Measurements from ENCODE around the gene CTNNBIP1.

Gene CTNNBIP1

DNA sequence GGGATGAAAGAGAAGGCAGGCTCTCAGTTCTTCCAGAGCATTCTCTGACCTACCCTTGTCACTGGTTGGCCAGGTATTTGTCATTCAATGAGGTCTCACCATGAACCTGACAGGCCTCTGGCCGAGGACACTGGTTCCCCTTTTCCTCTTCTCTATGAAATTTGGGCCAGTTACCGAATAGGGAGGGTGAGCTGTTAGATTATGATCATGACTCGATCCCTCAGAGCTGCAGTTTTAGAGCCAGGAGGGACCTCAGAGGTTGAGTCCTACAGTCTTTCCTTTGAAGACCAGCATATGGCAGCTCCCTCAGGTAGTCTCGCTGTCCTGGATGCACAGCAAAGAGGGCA, 56.8 kb downstream of the CTNNBIP1 start:
- no peak for DNase-seq (ENCODE audit: low spot score)

DNA sequence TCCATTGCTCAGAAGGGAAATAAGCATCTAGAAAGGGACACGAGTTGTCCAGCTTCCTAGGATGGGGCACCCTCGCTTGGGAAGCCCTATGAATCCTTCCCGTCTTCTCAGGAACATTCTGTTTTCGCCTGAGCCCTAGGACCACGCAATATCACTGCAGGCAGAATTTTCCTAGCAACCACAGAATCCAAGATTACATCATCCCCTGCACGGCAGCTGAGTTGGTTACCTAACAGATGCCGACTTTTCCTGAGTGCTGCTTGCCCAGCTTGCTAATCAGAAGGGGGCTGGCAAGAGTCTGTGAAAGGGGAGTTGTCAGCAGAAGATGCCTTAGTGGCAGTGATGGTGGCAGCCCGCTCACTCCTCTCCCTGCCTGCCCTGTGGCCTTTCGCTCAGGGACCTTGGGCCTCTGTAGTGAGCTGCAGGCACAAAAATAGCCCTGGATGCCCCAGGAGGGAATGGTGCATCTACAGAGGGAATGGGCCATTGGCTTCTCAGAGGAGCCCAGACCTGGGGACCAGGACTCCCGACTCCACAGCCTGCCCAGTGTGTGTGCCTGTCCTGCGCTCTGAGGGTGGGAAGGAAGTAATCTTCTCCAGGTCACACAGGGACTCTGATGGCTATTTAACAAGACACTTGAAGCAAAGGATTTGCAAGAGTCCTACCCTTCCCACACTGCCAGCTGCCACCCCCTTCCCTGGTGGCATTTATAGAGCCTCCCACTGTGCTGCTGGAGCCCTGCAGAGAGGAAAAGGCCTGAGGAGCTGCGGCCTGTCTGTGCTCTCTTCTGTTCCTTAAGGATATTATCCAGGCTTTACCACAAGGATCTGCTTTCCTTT, 57.4 kb downstream of the CTNNBIP1 start:
- DNase-seq (ENCODE audit: low spot score), result no peak

DNA sequence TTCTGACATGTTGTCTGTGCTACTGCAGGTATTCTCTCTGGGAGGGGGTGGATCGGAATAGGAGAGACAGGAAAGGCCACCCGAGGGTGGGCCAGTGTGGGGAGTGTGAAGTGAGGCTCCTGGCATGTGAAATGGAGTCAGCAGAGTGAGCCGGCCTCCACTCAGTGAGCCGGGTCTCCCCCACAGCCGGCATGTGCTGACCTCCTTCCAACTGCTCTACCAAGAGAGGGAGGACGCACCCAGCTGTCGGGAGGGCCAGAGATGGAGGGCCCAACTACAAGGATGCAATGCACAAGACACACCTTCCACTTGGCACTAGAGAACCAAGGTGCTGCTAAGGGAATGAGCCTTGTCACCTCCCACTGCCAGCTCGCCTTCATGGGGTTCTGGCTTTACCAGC, 58.1 kb downstream of the CTNNBIP1 start:
- no peak for DNase-seq (ENCODE audit: low spot score)

DNA sequence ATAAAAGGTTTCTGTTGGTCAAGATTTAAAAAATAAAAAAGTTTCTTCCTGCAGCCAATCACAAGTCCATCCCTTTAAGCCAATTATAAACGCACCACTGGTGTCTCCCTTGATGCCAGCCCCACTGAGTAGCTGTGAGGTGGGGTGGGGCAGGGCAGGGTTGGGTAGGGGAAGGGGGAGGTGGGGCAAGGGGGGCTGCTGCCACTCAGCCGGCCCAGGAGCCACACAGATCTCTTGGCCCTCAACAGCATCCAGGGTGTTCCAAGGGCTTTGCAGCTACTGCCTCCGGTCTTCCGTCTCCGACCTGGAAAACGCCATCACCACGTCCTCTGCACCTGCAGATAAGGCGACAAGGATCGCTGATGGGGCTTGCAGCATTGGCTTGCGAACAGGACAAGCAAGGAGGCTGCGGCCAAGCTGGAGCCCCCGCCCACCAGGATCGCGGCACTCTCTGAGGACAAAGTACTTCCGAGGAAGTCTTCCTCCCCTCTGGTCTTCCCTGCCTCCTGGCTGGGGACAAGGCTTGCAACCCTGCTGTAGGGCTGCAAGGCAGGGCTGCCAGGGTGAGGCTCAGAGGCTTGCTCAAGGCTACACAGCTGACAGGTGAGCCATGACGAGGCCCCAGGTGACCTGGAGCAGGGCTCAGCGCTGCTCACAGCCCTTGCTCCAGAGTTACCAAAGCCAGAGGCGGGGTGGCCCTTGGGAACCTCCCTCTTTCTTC, 59.5 kb downstream of the CTNNBIP1 start:
- DNase-seq (ENCODE audit: low spot score), result no peak

DNA sequence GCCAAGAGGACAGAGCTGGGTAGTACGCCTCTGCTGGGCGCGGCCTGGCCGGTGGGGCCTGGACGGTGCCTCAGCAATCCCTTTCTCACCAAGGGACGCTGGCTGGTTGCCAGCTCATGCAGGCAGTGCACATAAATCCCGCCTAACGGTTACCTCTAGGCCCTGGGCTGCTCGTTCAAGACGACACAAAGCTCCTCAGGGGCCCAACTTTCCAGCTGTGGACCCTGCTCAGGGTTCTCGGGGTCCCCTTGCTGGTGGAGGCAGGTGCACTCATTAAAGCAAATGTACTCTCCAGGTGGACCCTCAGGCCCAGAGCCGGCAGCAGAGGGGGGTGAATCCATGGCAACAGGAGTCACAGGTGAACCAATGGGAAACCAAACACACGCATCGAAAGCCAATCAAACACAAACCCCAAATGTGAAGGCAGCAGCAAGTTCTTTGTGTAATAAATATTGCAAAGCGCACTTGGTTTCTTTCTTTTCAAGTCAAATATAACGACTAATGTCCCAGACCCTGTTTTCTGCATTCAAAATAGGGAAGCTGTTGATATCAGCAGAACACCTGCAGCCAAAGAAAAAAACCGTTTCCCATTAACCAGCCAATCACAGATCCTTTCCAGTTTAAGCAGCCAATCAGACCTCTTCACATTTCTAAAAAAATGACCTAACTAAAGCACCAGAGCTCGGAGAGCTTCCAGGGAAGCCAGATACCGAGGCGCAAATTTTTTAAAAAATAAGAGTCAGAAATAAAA, 60.2 kb downstream of the CTNNBIP1 start:
- no peak for DNase-seq (ENCODE audit: low spot score)

DNA sequence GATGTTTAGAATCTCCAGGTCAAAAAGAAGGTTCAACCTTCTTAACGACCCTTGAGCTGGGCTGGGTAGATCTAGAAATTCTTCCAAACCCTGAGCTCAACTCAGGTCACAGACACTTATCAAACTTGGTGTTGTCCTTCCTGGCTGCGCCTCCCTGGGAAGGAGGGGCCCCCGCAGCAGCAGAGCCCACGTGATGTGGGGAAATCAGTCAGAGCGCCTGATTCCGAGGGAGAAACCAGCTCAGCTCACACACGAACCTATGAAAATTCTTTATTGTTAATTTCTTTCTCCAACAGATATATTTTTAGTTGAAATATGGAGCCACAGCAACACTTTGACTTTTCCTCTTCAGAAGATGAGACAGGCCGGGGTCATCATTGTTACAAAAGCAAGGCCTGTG, 62.0 kb downstream of the CTNNBIP1 start:
- no peak for DNase-seq (ENCODE audit: low spot score)

DNA sequence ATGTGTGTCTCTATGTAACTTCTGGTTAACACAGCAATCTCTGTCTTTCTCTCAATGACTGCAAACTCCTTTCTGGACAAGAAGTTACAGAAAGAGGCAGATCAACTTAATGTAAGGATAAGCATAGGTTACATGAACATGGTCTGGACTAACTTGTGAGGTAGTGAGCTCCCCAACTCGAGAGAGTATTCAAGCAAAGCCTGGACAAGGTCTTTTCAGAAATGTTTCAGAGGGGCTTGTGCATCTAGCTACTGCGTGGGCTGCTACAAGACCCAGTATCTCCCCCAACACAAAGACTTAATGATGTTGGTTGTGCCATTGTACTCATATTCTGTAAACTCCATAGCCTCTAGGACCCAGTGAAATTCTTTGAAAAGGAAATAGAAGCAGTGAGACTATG, 62.8 kb downstream of the CTNNBIP1 start:
- no peak for DNase-seq (ENCODE audit: low spot score)

DNA sequence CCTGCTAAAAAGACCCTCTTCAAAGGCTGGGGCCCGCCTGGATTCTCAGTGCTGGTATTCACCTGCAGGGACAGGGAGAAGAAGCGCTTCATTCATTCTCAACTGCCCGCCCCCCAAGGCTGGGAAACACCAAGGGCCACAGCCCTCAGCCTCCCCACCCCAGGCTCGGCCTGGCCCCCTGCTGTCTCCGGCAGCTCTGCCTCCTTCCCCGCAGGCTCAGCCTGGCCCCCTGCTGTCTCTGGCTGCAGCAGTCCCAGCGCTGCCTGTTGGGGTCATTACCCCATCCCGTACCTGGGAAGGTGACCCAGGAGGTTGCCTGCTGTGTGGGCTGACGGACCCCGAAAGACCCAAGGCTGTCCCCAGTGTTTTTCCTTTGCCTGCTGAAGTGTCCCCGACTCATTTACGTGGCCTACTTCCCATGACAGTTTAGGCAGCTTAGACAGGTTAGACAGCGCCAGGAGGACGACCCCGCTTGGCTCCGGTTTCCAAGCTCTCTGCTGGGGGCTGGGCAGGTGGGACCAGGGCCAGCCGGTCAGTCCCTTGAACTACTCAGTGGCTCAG, 63.4 kb downstream of the CTNNBIP1 start:
- DNase-seq (ENCODE audit: low spot score), result no peak

DNA sequence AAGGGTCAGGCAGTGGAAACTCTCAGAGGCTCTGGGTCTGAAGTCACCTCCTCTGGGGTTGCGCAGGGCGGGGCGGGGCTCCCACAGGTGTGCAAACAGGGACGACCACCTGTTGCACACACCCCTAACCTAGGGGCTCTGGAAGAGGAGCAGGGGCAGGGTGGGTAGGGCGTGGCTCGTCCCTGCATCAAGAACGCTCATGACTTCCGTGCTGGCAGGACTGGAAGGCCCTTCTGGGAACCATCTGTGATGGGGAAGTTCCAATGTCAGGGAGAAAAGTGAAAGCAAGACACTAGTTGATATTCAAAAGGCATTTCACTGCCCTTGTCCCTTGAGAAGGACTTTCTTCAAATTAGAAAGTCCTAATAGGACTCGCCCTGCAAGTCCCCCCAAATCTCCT, 64.2 kb downstream of the CTNNBIP1 start:
- DNase-seq (ENCODE audit: low spot score), result no peak

DNA sequence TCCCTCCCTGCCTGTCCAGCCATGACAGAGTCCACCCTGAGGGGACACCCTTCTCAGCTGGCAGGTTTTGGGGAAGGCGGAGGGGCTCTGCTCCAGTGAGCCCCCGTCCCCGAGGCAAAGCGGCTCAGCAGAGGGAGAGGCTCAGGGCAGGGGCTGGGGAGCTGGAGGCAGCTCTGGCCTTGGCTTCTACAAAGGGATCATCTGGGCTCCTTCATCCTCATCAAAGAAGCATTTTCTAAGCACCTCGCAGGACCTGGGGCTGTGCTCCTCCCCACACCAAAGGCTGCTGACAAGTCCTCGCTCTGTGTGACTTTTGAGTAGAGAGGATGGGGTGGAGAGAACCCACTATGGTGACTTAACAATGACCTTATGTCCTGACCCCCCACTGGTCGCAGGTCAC, 65.3 kb downstream of the CTNNBIP1 start:
- no peak for DNase-seq (ENCODE audit: low spot score)

DNA sequence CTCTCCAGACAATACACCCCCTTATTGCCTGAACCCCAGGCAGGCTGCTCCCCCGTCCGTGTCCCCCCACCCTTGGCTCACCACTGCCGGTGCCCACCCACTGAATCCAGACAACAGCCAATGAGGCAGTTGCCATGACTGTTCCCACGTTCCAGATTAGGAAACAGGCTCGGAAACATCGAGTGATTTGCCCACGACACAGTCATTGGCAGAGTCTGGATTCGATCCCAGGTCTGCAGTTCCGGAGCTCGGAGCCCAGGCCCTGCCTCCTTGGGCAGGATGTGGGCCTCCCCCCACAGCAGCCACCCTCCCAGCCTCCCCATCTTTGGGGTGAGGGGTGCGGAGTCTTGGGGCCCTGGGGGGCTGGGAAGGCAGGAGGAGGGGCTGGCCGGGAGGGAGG, 66.0 kb downstream of the CTNNBIP1 start:
- no peak for DNase-seq (ENCODE audit: low spot score)

DNA sequence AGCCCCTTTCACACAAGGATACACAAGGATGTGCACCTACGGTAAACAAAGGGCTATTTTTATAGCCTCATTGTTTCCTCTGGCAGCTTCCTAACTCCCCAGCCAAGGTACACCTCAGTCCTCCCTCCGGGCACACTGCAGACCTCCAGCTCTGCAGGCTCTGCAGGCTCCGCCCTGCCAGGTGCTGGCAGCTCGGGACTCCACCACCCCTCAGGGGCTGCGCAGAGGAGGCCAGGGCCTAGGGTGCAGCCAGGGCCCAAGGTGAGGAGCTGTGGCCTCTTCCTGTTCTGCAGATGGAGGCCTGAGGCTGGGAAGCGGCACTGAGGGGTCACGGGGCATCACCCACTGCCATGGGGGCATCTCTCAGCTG, 66.5 kb downstream of the CTNNBIP1 start:
- no peak for DNase-seq (ENCODE audit: low spot score)

DNA sequence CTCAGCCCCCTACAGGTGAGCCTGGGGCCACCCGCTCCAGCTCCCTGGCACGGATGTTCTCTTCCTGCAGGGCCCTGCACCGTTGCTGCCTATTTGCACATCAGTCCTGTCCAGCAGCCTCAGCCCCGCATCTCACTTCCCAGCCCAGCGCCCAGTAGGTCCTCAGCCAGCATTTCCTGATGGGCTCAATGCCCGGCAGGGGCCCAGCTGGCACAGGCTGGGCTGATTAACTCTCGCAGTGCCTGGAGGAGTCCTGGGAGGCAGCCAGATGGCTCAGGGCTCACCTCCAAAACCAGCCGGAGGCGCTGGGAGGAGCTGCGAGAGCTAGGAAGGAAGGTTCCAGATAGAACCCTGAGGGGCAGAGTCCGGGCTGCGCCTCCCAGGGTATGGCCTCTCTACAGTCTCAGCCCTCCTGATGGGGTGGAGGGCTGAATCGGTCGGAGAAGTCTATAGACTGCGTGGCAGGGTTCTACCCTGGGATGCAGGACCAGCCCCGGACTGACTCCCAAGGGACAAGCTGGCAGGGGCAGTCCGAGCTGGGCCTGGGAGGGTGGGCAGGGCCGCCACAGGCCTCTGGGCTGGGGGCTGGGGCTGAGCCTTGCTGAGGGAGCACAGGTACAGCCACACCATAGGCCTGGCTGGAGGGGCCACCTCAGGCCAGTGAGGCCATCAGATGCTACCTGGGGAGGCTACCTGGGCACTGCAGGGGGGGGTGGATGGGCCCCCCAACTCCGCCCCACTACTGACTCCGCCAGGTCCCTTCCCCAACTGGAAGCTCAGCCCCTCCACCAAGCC, 67.1 kb downstream of the CTNNBIP1 start:
- DNase-seq (ENCODE audit: low spot score), result no peak

DNA sequence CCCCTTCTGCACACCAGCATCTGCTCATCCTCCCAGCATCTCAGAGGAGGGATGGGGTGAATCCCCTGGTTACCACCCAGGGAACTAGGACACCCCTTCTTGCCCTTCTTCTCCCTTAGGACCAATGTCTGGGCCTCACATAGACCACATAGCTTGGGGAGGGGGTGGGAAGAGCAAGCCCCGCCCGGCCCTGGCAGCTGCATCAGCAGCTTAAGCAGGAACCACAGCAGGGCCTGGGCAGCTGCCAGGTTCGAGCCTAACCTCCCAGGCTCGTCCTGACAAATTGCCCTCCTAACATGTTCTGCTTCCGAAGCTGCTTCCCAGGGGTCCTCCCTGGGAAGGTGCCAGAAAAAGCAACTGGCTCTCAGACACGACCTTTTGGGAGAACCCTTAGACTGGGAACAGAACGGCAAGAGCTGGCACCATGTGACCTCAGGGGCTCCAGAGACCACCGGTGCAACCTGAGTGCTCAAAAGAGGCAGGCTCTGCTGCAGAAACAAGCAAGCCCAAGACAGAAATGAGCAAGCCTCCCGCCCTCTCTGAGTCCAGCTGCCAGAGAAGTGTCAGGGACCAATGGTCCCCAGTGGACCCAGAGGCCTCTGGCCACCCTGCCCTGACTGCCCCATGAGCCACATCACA, 67.9 kb downstream of the CTNNBIP1 start:
- no peak for DNase-seq (ENCODE audit: low spot score)

DNA sequence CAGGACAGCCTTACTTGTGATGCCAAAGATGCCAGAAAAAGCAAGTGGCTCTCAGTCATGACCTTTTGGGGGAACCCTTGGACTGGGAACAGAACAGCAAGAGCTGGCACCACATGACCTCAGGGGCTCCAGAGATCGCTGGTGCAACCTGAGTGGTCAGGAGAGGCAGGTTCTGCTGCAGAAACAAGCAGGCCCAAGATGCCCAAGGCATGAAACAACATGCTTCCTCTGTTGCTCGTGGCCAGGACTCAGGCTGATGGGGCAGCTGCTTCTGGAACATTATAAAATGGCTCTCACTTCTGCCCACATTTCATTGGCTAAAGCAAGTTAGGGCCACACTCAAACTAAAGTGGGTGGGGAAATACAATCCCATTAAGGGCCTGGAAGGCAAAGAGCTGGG, 68.6 kb downstream of the CTNNBIP1 start:
- no peak for DNase-seq (ENCODE audit: low spot score)

DNA sequence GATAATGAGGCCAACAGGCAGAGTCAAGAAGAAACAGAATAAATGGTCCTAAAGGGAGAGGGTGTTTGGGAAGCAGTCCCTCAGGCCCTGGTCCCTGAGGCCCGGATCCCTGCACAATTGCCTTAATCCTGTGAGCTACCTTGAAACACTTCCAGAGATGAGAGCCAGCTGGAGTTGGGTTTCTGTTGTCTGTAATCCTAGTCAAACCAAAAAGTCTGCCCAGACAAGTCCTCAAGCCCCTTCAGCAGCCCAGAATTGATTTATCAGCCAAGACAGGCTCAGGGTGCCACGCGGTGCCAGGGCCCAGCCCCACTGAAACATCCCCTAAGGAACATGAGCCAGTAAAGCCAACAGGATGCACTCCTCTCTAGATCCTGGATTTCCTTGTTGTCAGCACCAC, 69.9 kb downstream of the CTNNBIP1 start:
- no peak for DNase-seq (ENCODE audit: low spot score)

DNA sequence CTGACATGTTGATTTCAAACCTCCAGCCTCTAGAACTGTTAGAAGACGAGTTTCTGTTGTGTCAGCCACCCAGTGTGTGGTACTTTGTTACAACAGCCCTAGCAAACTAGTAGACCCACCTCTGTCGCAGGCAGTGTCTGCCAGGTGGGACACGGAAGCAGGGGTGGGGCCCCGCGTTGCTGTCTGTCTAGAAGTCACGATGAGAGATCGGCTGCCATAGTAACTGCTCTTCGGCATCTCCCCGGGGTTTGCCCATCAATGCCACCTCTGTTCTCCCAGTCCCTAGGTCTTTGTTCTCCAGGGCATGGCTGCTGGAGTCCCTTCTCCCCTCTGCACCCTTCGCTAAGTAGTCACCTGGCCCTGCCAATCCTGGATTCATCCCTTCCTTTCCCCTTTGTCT, 71.1 kb downstream of the CTNNBIP1 start:
- DNase-seq (ENCODE audit: low spot score), result no peak

DNA sequence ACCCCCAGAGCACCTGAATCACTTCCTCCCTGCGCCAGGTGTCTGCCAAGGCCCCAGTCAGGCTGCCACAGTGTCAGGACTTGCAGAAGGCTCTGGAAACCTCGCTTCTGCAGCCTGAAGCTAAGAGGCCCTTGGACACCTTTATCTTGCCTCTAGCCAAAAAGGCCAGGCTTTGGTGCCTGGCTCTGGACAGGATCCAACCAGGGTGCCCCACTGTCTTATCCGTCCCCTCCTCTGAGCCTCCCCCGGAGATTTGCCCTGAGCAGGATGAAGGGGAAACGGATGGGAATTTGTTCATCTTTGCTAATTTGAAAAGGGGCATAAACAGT, 73.5 kb downstream of the CTNNBIP1 start:
- no peak for DNase-seq (ENCODE audit: low spot score)

DNA sequence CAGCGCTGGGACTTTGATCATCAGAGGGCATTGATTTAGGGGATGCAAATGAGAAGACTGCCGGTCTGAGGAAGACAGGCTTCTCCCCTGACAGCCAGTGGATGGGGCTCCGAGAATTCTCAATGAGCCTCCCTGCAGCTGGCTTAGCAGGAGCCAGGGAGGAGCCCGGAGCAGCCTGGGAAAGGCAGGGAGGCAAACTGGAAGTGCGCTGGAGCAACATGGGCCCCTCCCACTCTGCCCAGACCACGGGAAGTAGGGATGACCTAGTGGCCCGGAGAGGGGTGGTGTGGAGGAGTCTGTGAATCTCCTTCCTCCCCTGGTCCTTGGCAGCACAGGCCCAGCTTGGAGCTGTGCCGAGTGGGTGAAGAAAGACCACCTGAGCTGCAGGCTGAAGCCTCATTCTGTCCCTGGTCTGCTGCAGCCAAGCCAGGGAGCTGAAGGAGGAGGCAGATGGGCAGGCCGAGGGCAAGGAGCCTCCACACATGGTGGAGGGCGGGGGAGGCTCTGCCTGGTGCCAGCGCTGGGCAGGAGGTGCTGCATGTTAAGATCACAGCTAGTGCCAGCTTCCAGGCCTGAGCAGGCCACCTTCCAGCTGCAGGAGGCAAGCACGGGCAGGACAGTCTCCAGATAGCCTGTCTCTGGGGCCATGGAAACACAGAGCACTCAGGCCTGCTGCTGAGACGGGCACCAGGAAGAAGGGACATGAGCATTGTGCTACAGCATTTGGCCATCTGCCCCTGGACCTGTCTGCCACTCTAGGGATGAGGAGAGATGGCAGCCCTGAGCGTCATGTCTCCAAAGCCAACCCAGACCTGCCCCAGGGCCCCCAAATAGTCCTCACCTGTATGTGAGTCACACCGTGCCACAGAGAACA, 74.1 kb downstream of the CTNNBIP1 start:
- peak; percentile 72 for DNase-seq (ENCODE audit: low spot score)

DNA sequence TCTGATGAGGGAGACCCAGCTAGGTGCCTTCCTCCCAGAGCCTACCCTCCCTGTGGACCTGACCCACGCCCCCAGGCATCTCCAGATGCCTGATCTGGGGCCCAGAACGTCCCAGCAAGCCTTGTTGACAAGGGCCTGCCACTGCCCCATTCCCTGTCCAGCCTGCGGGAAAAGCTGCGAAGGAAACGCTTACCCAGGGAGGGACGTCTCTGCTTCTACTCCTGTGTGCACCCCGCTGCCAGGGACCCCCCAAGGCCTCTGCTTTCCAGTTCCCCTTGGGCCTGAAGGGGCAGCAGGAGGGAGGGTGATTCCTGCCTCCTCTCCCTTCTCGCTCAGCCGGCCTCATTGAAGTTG, 74.7 kb downstream of the CTNNBIP1 start:
- no peak for DNase-seq (ENCODE audit: low spot score)

DNA sequence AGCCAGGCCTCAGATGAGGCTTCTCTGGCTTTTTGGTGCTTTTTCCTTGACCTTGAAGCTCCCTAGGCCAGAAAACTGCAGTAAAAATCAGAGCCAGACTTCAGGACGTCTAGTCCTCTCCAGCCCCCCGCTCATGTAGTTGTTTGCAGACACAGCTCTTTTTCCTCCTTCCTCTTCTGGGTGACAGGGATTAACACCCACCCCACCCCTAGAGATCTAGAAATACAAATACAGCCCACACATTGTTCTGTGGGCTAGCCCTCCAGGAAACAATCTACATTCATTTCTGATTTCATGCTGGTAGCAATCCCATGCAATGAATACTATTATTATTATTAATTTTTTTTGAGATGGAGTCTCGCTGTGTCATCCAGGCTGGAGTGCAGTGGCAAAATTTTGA, 76.4 kb downstream of the CTNNBIP1 start:
- no peak for DNase-seq (ENCODE audit: low spot score)
